ENCODE results near the gene GTF3A.
A peak's percentile ranks its signal among the peaks of the same experiment; 100 is the strongest.

GRCh38 chr13:27442071-27442647 lies 17.7 kb downstream of the GTF3A start:
- TF ChIP-seq POLR2AphosphoS5 (IDR thresholded peaks at IDR 0.05) (peak in 1 of 3 donors; percentile 55), CTCF (IDR thresholded peaks at IDR 0.05) (no peak), POLR2A (IDR thresholded peaks at IDR 0.05) (no peak)
